HEK293 (cell line): Measurements from ENCODE around the gene SNX20.

Source experiments
- CTCF ChIA-PET: fragments of 350-600 bp; formaldehyde crosslinking; extraction: SDS; loops from one replicate; lab custom pipeline; 2021; ENCODE audit warnings: antibody characterized with exemption; lab: Yijun Ruan, JAX
- POLR2A ChIA-PET: fragments of 300-600 bp; formaldehyde crosslinking; extraction: SDS; loops from one replicate; lab custom pipeline; 2020; ENCODE audit warnings: antibody characterized with exemption, inconsistent platforms; lab: Yijun Ruan, JAX
- H3K27ac ChIP-seq: fragments of 200-500 bp; sonication (Bioruptor generic); 2 replicates; pipeline ENCODE4 v1.5.1; 2014; ENCODE audit warnings: low read depth, low read length, control low read depth, inconsistent platforms; ENCODE audit errors: extremely low read depth
- H3K36me3 ChIP-seq, 2 experiments: fragments of 200-500 bp in 1 of 2; sonication (Bioruptor generic) in 1 of 2; 1 replicate in 1 of 2; 2 replicates in 1 of 2; pipeline ENCODE4 v1.5.1; 2014 to 2017; ENCODE audit warnings: inconsistent platforms in 2 of 2, low read length in 2 of 2; ENCODE audit not compliant: control insufficient read depth in 2 of 2, insufficient read depth in 1 of 2
- H3K4me1 ChIP-seq: fragments of 200-500 bp; sonication (Bioruptor generic); 2 replicates; pipeline ENCODE4 v1.5.1; 2014; ENCODE audit warnings: mild to moderate bottlenecking, low read length, inconsistent platforms; ENCODE audit not compliant: control insufficient read depth, insufficient read depth
- H3K4me3 ChIP-seq: 2 replicates; pipeline ENCODE4 v1.5.1; 2011; ENCODE audit warnings: low read depth, mild to moderate bottlenecking, control low read depth, low read length, moderate library complexity
- H3K9me3 ChIP-seq: fragments of 200-500 bp; sonication (Bioruptor generic); 2 replicates; pipeline ENCODE4 v1.5.1; 2014; ENCODE audit warnings: low read depth, low read length, inconsistent platforms; ENCODE audit not compliant: control insufficient read depth, insufficient read depth
- EGR2 ChIP-seq: fragments of 450-650 bp; formaldehyde crosslinking; IDR thresholded peaks from 2 replicates; pipeline ENCODE4 v1.5.1; 2016; ENCODE audit warnings: low read depth, missing biosample characterization, missing genetic modification characterization
- GLIS1 ChIP-seq: fragments of 450-650 bp; formaldehyde crosslinking; IDR thresholded peaks from 2 replicates; pipeline ENCODE4 v1.5.1; 2016; ENCODE audit warnings: missing biosample characterization, missing genetic modification characterization
- GLIS2 ChIP-seq: fragments of 450-650 bp; formaldehyde crosslinking; IDR thresholded peaks from 2 replicates; pipeline ENCODE4 v1.5.1; 2016; ENCODE audit warnings: missing biosample characterization, missing genetic modification characterization
- KLF1 ChIP-seq: fragments of 450-650 bp; formaldehyde crosslinking; IDR thresholded peaks from 2 replicates; pipeline ENCODE4 v1.5.1; 2016; ENCODE audit warnings: missing biosample characterization, missing genetic modification characterization
- KLF8 ChIP-seq: fragments of 450-650 bp; formaldehyde crosslinking; IDR thresholded peaks from 2 replicates; pipeline ENCODE4 v1.5.1; 2016; ENCODE audit warnings: missing biosample characterization, missing genetic modification characterization
- KLF9 ChIP-seq: fragments of 450-650 bp; formaldehyde crosslinking; IDR thresholded peaks from 2 replicates; pipeline ENCODE4 v1.5.1; 2016; ENCODE audit warnings: missing biosample characterization, missing genetic modification characterization, low read depth
- SCRT1 ChIP-seq: fragments of 450-650 bp; formaldehyde crosslinking; IDR thresholded peaks from 2 replicates; pipeline ENCODE4 v1.5.1; 2016; ENCODE audit warnings: missing biosample characterization, missing genetic modification characterization, borderline replicate concordance
- SETDB1 ChIP-seq: IDR thresholded peaks from one replicate; pipeline ENCODE4 v1.6.1; 2017; ENCODE audit warnings: mild to moderate bottlenecking, low read length, moderate library complexity, mixed read lengths; ENCODE audit not compliant: insufficient read length
- SP3 ChIP-seq: fragments of 450-650 bp; formaldehyde crosslinking; IDR thresholded peaks from 2 replicates; pipeline ENCODE4 v1.5.1; 2016; ENCODE audit warnings: missing biosample characterization, missing genetic modification characterization
- ZBTB49 ChIP-seq: fragments of 450-650 bp; formaldehyde crosslinking; IDR thresholded peaks from 2 replicates; pipeline ENCODE4 v1.5.1; 2016; ENCODE audit warnings: missing biosample characterization, missing genetic modification characterization, low read depth
- ZNF114 ChIP-seq: fragments of 450-650 bp; formaldehyde crosslinking; IDR thresholded peaks from 2 replicates; pipeline ENCODE4 v1.5.0; 2017; ENCODE audit warnings: missing biosample characterization, missing genetic modification characterization
- ZNF138 ChIP-seq: fragments of 450-650 bp; formaldehyde crosslinking; IDR thresholded peaks from 2 replicates; pipeline ENCODE4 v1.5.1; 2016; ENCODE audit warnings: missing biosample characterization, missing genetic modification characterization, borderline replicate concordance
- ZNF155 ChIP-seq: fragments of 450-650 bp; formaldehyde crosslinking; IDR thresholded peaks from 2 replicates; pipeline ENCODE4 v1.5.1; 2016; ENCODE audit warnings: missing biosample characterization, missing genetic modification characterization
- ZNF184 ChIP-seq: fragments of 450-650 bp; IDR thresholded peaks from 2 replicates; pipeline ENCODE4 v1.5.1; 2018; ENCODE audit warnings: missing biosample characterization, mild to moderate bottlenecking, missing genetic modification characterization
- ZNF214 ChIP-seq: fragments of 450-650 bp; formaldehyde crosslinking; IDR thresholded peaks from 2 replicates; pipeline ENCODE4 v1.5.1; 2017; ENCODE audit warnings: missing biosample characterization, mild to moderate bottlenecking, missing genetic modification characterization, borderline replicate concordance
- ZNF266 ChIP-seq: fragments of 450-650 bp; formaldehyde crosslinking; IDR thresholded peaks from 2 replicates; pipeline ENCODE4 v1.5.1; 2016; ENCODE audit warnings: missing biosample characterization, missing genetic modification characterization, low read depth
- ZNF350 ChIP-seq: fragments of 450-650 bp; formaldehyde crosslinking; IDR thresholded peaks from 2 replicates; pipeline ENCODE4 v1.5.0; 2017; ENCODE audit warnings: missing biosample characterization, mild to moderate bottlenecking, missing genetic modification characterization
- ZNF37A ChIP-seq: fragments of 450-650 bp; IDR thresholded peaks from 2 replicates; pipeline ENCODE4 v1.5.1; 2018; ENCODE audit warnings: missing biosample characterization, missing genetic modification characterization
- ZNF473 ChIP-seq: fragments of 450-650 bp; formaldehyde crosslinking; IDR thresholded peaks from 2 replicates; pipeline ENCODE4 v1.5.1; 2017; ENCODE audit warnings: missing biosample characterization, missing genetic modification characterization
- ZNF501 ChIP-seq: fragments of 450-650 bp; formaldehyde crosslinking; IDR thresholded peaks from 2 replicates; pipeline ENCODE4 v1.5.1; 2016; ENCODE audit warnings: missing biosample characterization, missing genetic modification characterization
- ZNF510 ChIP-seq: fragments of 450-650 bp; formaldehyde crosslinking; IDR thresholded peaks from 2 replicates; pipeline ENCODE4 v1.5.1; 2018; ENCODE audit warnings: mild to moderate bottlenecking, missing genetic modification characterization, missing biosample characterization; ENCODE audit not compliant: insufficient replicate concordance
- ZNF518A ChIP-seq: fragments of 450-650 bp; formaldehyde crosslinking; conservative IDR thresholded peaks from 2 replicates; pipeline ENCODE4 v1.5.1; 2016; ENCODE audit warnings: low read depth, missing biosample characterization, missing genetic modification characterization
- ZNF529 ChIP-seq: fragments of 450-650 bp; formaldehyde crosslinking; IDR thresholded peaks from 2 replicates; pipeline ENCODE4 v1.5.1; 2017; ENCODE audit warnings: missing genetic modification characterization, missing biosample characterization; ENCODE audit not compliant: insufficient replicate concordance
- ZNF660 ChIP-seq: fragments of 450-650 bp; IDR thresholded peaks from 2 replicates; pipeline ENCODE4 v1.5.1; 2018; ENCODE audit warnings: missing biosample characterization, mild to moderate bottlenecking, missing genetic modification characterization
- ZNF701 ChIP-seq: fragments of 450-650 bp; formaldehyde crosslinking; IDR thresholded peaks from 2 replicates; pipeline ENCODE4 v1.5.1; 2016; ENCODE audit warnings: missing biosample characterization, missing genetic modification characterization
- ZNF792 ChIP-seq: fragments of 450-650 bp; formaldehyde crosslinking; IDR thresholded peaks from 2 replicates; pipeline ENCODE4 v1.5.1; 2016; ENCODE audit warnings: missing biosample characterization, missing genetic modification characterization
- ZNF830 ChIP-seq: fragments of 450-650 bp; IDR thresholded peaks from 2 replicates; pipeline ENCODE4 v1.5.0; 2018; ENCODE audit warnings: missing biosample characterization, missing genetic modification characterization, low read depth, mild to moderate bottlenecking, moderate library complexity
- TF ChIP-seq, protein P1 (sequence below): fragments of 450-650 bp; formaldehyde crosslinking; IDR thresholded peaks from 2 replicates; pipeline ENCODE4 v1.5.1; 2016; ENCODE audit warnings: missing biosample characterization, missing genetic modification characterization

Gene SNX20

GRCh38 chr16:50705436-50706110 is 24.5 kb upstream of the SNX20 start (continued):
- TF ChIP-seq ZNF792 (no peak), ZNF114 (no peak), EGR2 (no peak), ZNF529 (no peak), ZNF473 (tag by site-specific recombination) (no peak), ZNF37A (tag by site-specific recombination) (no peak), ZBTB49 (tag by site-specific recombination) (no peak)

DNA sequence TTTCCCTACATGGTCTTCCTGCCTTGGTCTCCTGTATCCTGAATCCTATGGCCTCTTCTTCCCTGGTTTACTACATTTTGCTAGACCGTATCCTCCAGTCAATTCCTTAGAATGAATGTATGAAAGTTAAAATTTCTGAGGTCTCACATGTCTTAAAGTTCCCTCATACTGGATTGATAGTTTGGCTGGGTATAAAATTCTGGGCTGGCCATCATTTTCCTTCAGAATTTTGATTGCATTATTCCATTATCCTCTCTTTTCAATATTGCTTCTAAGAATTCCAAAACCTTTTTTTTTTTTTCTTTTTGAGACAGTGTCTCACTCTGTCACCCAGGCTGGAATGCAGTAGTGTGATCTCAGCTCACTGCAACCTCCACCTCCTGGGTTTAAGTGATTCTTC is 23.1 kb upstream of the SNX20 start:
- POLR2A ChIA-PET = no interaction called here
- Histone ChIP-seq H3K27ac (no peak overlapping the region), H3K4me3 (no peak overlapping the region), H3K36me3 (no peaks in the 10 kb centered on the region), H3K4me1 (no peaks in the 10 kb centered on the region), H3K9me3 (no peaks in the 10 kb centered on the region)
- no peak for TF ChIP-seq ZNF138 (tag by site-specific recombination)
- no peak for TF ChIP-seq ZNF830
- no peak for TF ChIP-seq ZNF518A (tag by site-specific recombination)
- peak; percentile 46 for TF ChIP-seq SETDB1
- no peak for TF ChIP-seq KLF8 (tag by site-specific recombination)
- TF ChIP-seq ZNF184 (tag by site-specific recombination) = no peak
- no peak for TF ChIP-seq ZNF214 (tag by site-specific recombination)
- TF ChIP-seq ZNF510 (tag by site-specific recombination) = peak; percentile 42
- TF ChIP-seq GLIS1 (tag by site-specific recombination) = no peak
- TF ChIP-seq ZNF350 (tag by site-specific recombination) = no peak
- CTCF ChIA-PET = no interaction called here

DNA sequence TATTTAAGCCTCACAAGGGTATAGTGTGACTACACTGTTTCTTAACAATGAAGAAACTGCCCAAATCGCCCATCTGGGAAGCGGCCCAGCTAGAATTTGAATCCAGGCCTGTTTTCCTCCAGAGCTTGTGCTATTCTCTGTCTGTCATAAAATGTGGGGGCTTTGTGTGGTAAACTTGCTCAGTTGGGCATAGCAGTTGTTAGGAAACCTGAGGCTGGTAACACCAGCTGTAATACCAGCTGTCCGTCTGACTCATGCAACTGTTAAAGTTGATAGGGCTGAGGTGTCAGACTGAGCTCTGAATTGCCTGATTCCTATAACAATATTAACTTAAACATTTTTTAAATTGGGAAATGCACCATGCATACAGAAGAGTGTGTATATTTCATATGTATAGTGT is 21.6 kb upstream of the SNX20 start:
- POLR2A ChIA-PET = no interaction called here
- no peaks in the 10 kb centered on the region for H3K4me1 ChIP-seq
- no peaks in the 10 kb centered on the region for H3K9me3 ChIP-seq
- CTCF ChIA-PET = interaction anchor here (0.6 to 1.1 kb wide), 2 partner anchors 18 to 100 kb away, joined by 3 to 5 read pairs; no protein-coding TSS in a partner anchor
- H3K36me3 ChIP-seq = no peaks in the 10 kb centered on the region
- no peak overlapping the region for H3K4me3 ChIP-seq
- no peak overlapping the region for H3K27ac ChIP-seq
- TF ChIP-seq, protein P1, sequence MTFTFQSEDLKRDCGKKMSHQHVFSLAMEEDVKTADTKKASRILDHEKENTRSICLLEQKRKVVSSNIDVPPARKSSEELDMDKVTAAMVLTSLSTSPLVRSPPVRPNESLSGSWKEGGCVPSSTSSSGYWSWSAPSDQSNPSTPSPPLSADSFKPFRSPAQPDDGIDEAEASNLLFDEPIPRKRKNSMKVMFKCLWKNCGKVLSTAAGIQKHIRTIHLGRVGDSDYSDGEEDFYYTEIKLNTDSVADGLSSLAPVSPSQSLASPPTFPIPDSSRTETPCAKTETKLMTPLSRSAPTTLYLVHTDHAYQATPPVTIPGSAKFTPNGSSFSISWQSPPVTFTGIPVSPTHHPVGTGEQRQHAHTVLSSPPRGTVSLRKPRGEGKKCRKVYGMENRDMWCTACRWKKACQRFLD (tag by site-specific recombination) = no peak
- TF ChIP-seq ZNF501 (tag by site-specific recombination) (no peak), SP3 (no peak), GLIS2 (tag by site-specific recombination) (no peak), KLF1 (tag by site-specific recombination) (no peak), ZNF155 (tag by site-specific recombination) (no peak), ZNF701 (no peak), EGR2 (no peak), ZNF660 (tag by site-specific recombination) (no peak), ZNF114 (no peak), KLF9 (tag by site-specific recombination) (no peak), ZNF266 (tag by site-specific recombination) (no peak), SCRT1 (tag by site-specific recombination) (no peak)
